ENCODE measurements around the gene RGL4.

- no peak for TF ChIP-seq CTCF (IDR thresholded peaks at IDR 0.05 in 4 of 5, conservative IDR thresholded peaks at IDR 0.05 in 1 of 5)
- no peak for TF ChIP-seq POLR2A (IDR thresholded peaks at IDR 0.05)
Measured at GRCh38 chr22:23652711-23653110, 38.1 kb upstream of the RGL4 start.
